GF-D8 (cell line): Measurements from ENCODE around the gene NPHP4.

ENCODE experiments used
- DNase-seq: peaks from one replicate; lab custom pipeline; 2025; lab: John Stamatoyannopoulos, UW

Gene NPHP4

DNA sequence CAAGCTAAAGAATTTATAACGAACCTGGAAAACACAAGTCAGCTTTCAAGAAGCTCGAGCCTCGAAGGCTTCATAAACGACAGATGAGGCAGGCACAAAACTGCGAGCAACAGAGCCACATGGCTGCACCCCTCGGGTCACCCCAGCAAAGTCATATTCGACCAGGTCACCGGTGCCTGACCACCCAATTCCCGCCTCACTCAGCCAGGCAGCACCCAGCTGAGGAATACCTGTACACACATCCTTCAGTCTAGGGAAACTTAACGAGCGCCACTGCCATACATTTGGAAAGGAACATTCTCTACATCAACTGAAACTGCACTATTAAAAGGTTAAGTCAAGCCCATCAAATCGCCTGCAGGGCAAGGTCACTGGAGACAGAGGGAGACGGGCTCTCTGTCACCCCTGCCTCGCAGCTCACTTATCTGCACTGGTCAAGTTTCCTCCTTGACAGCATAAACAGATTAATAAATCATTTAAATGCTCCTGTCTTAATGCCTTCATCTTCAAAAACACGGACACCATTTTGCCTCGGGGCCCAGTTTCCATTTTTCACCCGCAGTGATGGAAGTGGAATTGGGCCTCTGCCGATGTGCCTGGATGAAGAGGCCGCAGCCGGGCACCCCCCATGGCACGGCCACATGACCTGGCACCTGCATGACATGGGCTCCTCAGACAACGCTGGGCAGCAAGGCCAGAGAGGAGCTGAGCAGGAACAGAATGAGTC is 20.6 kb downstream of the NPHP4 start:
- DNase-seq = no peak

GRCh38 chr1:5970610-5971273 is 21.5 kb downstream of the NPHP4 start:
- DNase-seq = no peak

GRCh38 chr1:5969168-5969567 is 23.1 kb downstream of the NPHP4 start:
- no peak for DNase-seq

DNA sequence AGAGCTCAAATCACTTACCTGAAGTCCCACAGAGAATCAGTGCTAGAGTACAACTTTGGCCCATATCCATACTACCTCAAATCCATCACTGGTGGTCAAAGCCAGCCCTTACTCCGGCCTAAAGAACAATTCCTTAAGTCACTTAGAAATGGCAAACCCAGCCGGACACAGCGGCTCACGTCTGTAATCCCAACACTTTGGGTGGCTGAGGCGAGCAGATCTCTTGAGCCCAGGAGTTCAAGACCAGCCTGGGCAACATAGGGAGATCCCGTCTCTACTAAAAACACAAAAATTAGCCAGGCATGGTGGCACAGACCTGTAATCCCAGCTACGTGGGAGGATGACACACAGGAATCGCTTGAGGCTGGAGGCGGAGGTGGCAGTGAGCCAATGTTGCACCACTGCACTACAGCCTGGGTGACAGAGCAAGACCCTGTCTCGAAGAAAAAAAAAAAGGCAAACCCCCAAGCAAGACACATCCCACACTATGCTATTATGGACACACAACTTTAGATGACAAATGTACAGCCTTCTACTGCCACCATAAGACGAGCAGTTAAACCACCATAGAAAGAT is 24.0 kb downstream of the NPHP4 start:
- no peak for DNase-seq

- no peak for DNase-seq
Measured at GRCh38 chr1:5967351-5968160, 24.7 kb downstream of the NPHP4 start.

DNA sequence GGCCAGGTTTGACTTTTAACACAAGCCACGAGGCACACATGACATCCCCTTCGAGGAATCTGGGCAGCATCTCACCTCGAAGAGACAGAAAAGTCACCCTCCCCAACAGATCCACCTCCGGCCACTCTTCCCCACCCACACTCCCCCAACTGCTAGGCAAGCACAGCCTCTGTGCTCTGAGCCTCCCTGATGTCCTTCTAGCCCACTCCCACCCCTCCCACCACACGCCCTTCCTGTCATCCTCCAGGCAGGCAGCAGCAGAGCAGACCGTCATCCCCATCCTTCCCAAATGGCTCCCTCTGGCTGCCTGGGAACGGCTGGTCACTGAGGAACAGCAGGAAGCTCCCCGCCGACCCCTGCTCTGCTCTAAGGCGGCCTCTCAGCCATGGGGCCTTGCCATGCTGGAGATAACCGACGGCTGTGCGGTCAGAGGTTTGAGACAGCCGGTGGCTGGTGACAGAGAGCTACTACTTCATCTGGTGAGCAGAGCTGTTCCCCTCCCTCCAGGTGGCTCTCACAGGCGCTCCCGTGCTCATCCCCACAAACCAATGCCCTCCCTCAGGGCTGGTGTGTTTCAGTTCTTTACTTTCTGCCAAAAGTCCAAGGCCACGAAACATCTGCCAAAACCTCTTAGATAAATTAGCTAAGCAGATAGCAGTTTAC is 25.6 kb downstream of the NPHP4 start:
- no peak for DNase-seq

- DNase-seq = no peak
Measured at GRCh38 chr1:5965586-5966131, 26.6 kb downstream of the NPHP4 start.

DNA sequence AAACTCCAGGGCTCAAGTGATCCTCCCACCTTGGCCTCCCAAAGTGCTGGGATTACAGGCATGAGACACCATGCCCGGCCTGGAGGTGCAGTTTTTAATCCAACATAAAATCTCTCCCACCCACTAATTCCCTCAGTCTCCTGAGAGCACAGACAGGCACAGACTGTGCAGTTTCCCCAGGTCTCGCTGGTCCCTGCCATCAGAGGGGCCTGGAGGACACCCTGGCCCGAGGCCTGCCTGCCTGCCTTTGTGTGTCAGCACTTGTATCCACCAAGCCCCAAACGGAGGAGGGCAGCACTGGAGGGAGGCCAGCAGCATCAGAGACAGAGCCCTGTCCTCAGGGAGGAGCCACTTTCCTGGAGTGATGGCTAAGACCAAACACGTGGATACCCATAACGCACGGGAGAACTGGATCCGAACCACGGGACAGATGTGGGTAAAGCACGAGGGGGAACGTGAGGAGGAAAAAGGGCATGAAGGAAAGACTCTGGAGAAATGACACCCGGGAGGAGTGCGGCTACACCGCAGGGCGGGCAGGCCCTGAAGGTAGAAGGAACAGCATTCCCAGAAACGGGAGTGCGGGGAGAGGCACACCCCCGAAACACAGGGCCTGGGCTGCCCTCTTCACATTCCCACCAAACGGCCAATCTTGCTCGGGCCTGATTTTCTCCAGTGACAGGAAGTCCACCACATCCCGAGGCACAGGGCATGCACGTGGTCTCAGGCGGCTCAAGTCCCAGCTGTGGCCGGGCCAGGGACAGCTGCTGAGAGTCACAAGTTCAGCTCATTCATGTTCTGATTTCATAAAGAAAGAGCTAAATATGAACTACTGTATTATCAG is 29.7 kb downstream of the NPHP4 start:
- DNase-seq = no peak

DNA sequence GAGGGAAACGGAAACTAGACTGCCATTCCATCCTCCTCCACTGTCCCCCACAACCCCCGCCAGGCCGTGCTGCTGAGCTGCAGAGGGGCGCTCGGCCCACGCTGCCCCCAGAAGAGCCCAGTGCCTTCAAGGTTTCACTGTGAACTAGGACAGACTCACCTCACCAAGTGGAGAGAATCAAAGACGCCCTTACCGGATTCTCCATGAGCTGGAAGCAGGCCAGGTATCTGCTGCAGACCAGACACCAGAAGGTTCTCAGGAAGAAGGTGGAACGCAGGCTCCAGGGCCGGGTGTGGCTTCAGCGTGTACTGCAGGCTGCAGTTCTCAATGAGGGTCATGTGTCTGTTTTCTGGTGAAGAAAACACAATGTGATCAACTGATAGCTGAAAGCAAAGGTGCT is 30.6 kb downstream of the NPHP4 start:
- no peak for DNase-seq

- DNase-seq = no peak
Measured at GRCh38 chr1:5960336-5960735, 31.9 kb downstream of the NPHP4 start.

DNA sequence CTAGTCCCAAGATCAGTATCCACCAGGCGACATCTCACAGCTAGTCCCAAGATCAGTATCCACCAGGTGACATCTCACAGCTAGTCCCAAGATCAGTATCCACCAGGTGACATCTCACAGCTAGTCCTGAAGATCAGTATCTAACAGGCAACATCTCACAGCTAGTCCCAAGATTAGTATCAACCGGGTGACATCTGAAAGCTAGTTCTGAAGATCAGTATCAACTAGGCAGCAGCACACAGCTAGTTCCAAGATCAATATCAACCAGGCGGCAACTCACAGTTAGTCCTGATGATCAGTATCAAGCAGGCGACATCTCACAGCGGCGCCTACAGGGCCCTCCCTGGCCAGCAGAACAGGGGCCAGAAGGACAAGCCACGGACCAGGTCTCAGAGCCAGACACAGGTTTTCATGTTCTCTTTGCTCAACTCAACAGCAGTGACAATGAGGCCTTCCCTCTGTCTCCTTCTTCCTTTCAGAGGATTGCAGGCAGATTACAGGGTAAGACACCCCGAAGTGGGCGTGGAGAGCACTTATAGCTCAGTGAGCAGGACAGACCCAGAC is 32.5 kb downstream of the NPHP4 start:
- DNase-seq = no peak

GRCh38 chr1:5959087-5959486 is 33.1 kb downstream of the NPHP4 start:
- DNase-seq = no peak

- DNase-seq = no peak
Measured at GRCh38 chr1:5956022-5956830, 36.0 kb downstream of the NPHP4 start.

DNA sequence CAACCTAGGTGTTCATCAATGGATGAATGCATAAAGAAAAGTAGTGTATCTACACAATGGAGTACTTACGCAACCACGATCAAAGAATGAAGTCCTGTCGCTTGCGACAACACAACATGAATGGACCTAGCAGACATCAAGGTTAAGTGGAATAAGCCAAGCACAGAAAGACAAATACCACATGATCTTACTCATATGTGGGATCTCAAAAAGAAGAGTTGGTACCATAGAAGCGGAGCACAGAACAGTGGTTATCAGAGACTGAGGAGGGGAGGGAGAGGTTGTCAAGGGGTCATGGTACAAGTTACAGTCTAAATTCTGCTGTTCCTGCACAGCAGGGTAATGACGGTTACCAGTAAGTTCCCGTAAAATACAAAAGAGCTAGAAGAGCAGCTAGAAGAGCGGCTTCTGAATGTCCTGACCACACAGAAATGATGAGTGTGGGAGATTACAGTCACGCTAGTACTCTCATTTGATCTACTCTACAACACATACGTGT is 36.7 kb downstream of the NPHP4 start:
- DNase-seq = no peak

GRCh38 chr1:5954964-5955363 is 37.3 kb downstream of the NPHP4 start:
- no peak for DNase-seq

- DNase-seq = no peak
Measured at GRCh38 chr1:5953386-5953785, 38.8 kb downstream of the NPHP4 start.

DNA sequence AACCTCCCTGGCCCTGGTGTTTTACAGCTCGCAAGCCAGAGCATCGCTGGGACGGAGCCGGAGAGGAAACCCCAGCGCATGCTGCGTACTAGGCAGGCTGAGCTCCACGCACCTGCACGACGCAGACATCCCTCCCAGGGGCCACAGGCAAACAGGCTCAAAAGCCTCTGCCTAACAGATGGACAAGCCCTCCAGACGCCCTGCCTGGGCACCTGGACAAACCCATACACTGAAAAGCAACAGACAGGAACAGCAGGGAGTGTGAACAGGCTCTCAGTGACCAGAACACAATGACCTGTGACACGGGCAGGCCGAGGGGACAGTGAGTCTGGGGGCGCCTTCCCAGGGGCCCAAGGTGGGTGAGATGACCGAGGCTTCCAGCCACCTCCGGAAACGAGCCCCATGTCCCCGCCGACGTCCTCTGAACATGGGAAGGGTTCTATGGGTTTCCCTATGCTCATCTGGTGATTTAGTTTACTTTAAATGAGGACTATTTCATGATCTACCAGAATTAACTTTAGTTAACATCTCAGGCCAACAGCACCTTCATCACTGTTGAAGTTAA is 40.3 kb downstream of the NPHP4 start:
- no peak for DNase-seq

DNA sequence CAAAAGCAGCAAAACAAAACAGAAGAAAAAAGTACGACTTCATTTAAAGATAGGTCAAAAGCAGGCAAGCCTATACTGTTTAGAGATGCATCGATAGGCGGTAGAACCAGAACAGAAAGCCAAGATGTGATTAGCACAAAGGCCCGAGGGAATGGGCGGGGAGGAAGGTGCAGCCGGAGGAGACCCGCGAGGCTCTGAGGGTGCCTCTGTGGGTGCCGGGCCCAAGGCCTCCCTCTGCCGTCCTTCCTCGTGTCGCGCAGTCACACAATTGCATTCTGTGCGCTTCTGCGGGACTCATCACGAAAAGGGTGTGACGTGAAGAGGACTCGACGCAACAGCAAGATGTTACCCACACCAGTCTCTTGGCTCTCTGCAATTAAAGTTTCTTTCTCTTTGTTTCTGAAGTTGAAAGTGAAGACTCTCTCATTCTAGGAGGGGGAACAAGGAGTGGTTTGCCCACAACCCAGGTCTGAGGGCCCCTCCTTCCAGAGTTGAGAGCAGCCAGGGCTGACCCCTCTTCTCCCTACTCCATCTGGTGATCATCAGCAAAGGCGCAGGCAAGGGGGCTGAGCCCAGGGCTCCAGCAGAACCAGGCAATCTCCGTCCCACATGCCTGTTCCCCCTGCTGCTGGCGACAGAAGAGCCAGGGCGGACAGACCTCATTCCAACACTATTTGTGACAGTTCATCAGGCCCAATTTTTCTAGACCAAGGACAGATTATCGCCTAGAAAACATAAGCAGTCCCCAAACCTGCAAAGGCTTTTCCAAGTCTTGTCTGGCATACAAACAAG is 41.0 kb downstream of the NPHP4 start:
- DNase-seq = no peak
